Left lung (tissue), 10 donors: ENCODE results near the gene MEGF9. TPM values are rescaled to one million over a fixed set of nuclear protein-coding genes. Genes with fewer than 3 reads are reported as not detected.

Source experiments
- ATAC-seq: fragments of 200-7000 bp; cut with Tn5 transposase; one replicate; pipeline ENCODE4 v1.9.1; 2020; ENCODE audit warnings: moderate library complexity
- DNase-seq, 4 donors: peaks; one replicate each; pipeline ENCODE4 v3.0.0-alpha.2; 2013 to 2020
- H3K27ac ChIP-seq, 2 donors: fragments of 200-600 bp; sonication (generic) in 1 of 2; one replicate each; pipeline versions ENCODE4 v1.5.0 to v1.8.0; 2020 to 2021
- H3K27me3 ChIP-seq, 2 donors: fragments of 200-600 bp; sonication (generic) in 1 of 2; one replicate each; pipeline versions ENCODE4 v1.5.0 to v1.8.0; 2020 to 2021
- H3K36me3 ChIP-seq, 2 donors: fragments of 200-600 bp; sonication (generic) in 1 of 2; one replicate each; pipeline versions ENCODE4 v1.5.0 to v1.8.0; 2020 to 2021
- H3K4me1 ChIP-seq, 2 donors: fragments of 200-600 bp; one replicate each; pipeline ENCODE4 v1.8.0; 2021
- H3K4me3 ChIP-seq, 2 donors: fragments of 200-600 bp; sonication (generic) in 1 of 2; one replicate each; pipeline versions ENCODE4 v1.5.0 to v1.8.0; 2020 to 2021; ENCODE audit warnings: mild to moderate bottlenecking in 1 of 2
- H3K9me3 ChIP-seq, 2 donors: fragments of 200-600 bp; sonication (generic) in 1 of 2; one replicate each; pipeline versions ENCODE4 v1.5.0 to v1.8.0; 2020 to 2021
- intact Hi-C, 2 donors: fragments of 100-400 bp; cut with DNase I; formaldehyde crosslinking; loops; one replicate each; pipeline versions ENCODE4 v1.11.2 to v1.14.2; 2022
- polyA plus RNA-seq, 6 donors: library from polyadenylated mRNA; unstranded; fragments of 120-200 nt; gene quantifications; one replicate each; pipeline ENCODE4 v1.2.1, GENCODE V29; 2013; ENCODE audit not compliant: insufficient read length in 6 of 6
- total RNA-seq, 2 donors: library from RNA; stranded (reverse); fragmentation: NEBNext Ultra II Directional; extraction: Animal tissue kit (Norgen Biotek cat#: 25700); gene quantifications; one replicate each; pipeline ENCODE4 v1.2.1, GENCODE V29; 2021
- TF ChIP-seq, protein P1 (sequence below), 2 donors: fragments of 200-600 bp; sonication (generic) in 1 of 2; IDR thresholded peaks; one replicate each; pipeline versions ENCODE4 v1.5.0 to v1.8.0; 2021; ENCODE audit warnings: antibody characterized with exemption in 2 of 2
- donor health status: DM: no; HTN: yes; CAD: no.
- donor health status: DM: no; HTN: no; CAD: no.

Gene MEGF9
- total and polyA plus RNA-seq, 8 donors = 13.8 to 103 (median 15.3) TPM

DNA sequence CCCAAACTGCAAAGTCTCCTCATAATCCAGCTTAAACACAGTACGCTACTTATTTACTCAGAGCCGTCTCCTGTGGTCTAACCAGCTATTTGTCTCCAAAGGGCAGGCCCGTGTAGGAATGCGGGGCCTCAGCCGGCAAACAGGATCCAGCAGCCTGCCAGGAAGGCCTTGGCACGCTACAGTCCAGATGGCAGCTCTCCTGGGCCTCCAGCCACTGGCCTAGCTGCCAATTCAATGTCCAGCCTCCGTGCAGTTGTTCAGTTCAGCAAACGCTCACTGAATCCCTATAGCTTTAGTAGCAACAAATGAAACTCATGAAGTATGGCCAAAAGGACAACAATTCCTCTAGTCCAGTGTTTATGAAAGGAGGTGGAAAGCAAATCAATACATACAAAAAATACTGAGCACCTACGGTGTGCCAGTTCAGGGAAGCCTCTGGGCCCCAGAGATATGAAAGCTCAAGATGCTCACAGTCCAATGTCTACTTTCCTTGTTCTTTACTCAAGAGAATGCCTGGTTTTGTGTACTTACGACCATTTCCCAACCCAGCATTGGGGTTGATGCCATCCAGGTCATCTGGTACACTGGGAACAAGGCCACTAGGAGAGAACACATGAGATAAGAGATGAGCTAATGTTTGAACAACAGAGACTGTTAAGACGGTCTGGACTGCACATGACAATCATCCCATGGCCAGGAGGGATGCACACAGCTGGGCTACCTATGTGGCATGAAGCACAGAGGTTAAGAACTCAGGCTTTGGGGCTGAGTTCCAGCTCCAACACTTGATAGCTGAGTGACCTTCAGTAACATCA lies 142.6 kb downstream of the MEGF9 start:
- ATAC-seq (peak; percentile 77), DNase-seq (no peak)
- Histone ChIP-seq H3K36me3 (peaks cover 0 to 61% of the 10 kb centered on the region in 2 donors), H3K4me3 (no peak overlapping the region), H3K27ac (peak overlapping the region; percentile 9 to 26), H3K9me3 (no peaks in the 10 kb centered on the region), H3K4me1 (no peaks in the 10 kb centered on the region), H3K27me3 (no peaks in the 10 kb centered on the region)
- intact Hi-C loops = no loop called here
- TF ChIP-seq, protein P1, sequence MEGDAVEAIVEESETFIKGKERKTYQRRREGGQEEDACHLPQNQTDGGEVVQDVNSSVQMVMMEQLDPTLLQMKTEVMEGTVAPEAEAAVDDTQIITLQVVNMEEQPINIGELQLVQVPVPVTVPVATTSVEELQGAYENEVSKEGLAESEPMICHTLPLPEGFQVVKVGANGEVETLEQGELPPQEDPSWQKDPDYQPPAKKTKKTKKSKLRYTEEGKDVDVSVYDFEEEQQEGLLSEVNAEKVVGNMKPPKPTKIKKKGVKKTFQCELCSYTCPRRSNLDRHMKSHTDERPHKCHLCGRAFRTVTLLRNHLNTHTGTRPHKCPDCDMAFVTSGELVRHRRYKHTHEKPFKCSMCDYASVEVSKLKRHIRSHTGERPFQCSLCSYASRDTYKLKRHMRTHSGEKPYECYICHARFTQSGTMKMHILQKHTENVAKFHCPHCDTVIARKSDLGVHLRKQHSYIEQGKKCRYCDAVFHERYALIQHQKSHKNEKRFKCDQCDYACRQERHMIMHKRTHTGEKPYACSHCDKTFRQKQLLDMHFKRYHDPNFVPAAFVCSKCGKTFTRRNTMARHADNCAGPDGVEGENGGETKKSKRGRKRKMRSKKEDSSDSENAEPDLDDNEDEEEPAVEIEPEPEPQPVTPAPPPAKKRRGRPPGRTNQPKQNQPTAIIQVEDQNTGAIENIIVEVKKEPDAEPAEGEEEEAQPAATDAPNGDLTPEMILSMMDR (IDR thresholded peaks at IDR 0.05) = no peak

DNA sequence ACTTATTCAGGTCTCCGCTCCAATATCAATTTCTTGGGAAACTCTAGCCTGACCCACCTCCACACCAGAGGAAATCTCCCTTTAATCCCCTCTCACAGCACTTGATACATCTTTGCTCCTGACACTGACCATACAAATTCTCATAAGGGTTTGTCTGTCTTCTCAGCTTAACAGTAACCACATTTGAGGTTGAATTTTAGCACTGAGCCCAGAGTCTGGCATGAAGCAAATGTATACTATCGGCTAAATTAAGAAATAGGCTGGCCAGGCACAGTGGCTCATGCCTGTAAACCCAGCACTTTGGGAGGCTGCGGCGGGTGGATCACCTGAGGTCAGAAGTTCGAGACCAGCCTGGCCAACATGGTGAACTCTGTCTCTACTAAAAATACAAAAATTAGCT lies 144.0 kb downstream of the MEGF9 start:
- H3K4me3 ChIP-seq = no peak overlapping the region
- H3K4me1 ChIP-seq = no peaks in the 10 kb centered on the region
- ATAC-seq (no peak), DNase-seq (no peak)
- no peaks in the 10 kb centered on the region for H3K9me3 ChIP-seq
- intact Hi-C loops = no loop called here
- no peaks in the 10 kb centered on the region for H3K27me3 ChIP-seq
- TF ChIP-seq, protein P1 (IDR thresholded peaks at IDR 0.05) = no peak
- peaks cover 0 to 66% of the 10 kb centered on the region in 2 donors for H3K36me3 ChIP-seq
- H3K27ac ChIP-seq = no peak overlapping the region

DNA sequence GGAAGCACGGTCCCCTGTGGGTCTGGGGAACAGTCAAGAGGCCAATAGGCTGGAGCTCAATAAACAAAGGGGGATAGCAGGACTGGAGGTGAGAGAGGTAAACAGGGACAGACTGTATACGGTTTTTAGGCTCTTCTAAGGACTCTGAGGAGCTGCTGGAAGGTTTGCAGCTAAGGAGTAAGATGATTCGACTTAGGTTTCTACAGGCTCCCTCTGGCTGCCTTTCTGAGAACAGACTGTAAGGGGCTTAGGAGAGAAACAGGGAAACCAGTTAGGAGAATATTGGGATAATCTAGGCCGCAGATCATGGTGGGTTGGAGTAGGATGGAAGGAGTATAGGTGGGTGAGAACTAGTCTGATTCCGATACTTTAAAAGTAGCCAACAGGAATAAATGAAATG lies 144.7 kb downstream of the MEGF9 start:
- peaks cover 0 to 71% of the 10 kb centered on the region in 2 donors for H3K36me3 ChIP-seq
- no peaks in the 10 kb centered on the region for H3K27me3 ChIP-seq
- ATAC-seq = no peak

DNA sequence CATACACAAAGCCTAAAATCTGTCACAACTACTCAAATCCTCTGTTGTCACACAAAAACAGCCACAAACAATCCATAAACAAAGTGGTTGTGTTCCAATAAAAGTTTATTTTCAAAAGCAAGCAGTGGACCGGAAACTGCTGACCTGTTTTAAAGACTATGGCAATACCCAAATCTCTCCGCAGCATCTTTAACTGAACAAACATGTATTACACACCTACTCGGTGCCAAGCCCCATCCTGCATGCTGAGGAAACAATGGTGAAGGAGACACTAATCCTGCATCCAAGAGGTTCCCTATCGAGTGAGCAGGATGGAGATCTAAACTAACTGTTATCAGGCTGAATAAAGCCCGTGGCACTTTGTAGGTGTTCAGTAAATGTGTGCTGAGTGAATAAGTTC lies 145.5 kb downstream of the MEGF9 start:
- intact Hi-C loops = no loop called here
- no peak for ATAC-seq
- H3K4me1 ChIP-seq = no peaks in the 10 kb centered on the region

More for the DNA sequence above, 144.7 kb downstream of the MEGF9 start:
- H3K4me3 ChIP-seq = no peak overlapping the region
- H3K27ac ChIP-seq = no peak overlapping the region
- no peaks in the 10 kb centered on the region for H3K4me1 ChIP-seq
- TF ChIP-seq, protein P1 (IDR thresholded peaks at IDR 0.05) = no peak
- H3K9me3 ChIP-seq = no peaks in the 10 kb centered on the region
- intact Hi-C loops = no loop called here
- no peak for DNase-seq

DNA sequence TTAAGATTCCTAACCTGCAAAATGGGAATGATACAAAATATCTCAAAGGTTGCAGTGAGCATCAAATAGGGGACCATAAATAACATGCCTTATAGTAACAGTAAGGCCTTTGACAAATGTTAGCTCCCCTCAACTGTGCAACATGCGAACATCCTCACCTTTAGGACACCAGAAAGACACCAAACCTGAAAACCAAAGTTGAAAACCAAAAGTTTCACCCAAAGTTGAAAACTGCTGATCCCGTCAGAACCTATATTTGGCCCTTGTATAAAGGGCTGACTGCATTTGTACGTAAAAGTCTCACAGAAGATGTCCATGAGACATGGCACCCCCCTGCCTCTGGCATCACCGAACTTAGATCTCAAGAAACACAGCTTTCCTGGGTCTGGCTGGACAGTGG lies 146.4 kb downstream of the MEGF9 start:
- ATAC-seq (no peak), DNase-seq (no peak)
- Histone ChIP-seq H3K4me3 (no peak overlapping the region), H3K27ac (no peak overlapping the region), H3K9me3 (no peaks in the 10 kb centered on the region), H3K27me3 (no peaks in the 10 kb centered on the region), H3K36me3 (peaks cover 0 to 83% of the 10 kb centered on the region in 2 donors), H3K4me1 (peaks cover 0 to 5% of the 10 kb centered on the region in 2 donors)
- intact Hi-C loops = no loop called here
- TF ChIP-seq, protein P1 (IDR thresholded peaks at IDR 0.05) = no peak

More for the DNA sequence above, 145.5 kb downstream of the MEGF9 start:
- no peak overlapping the region for H3K27ac ChIP-seq
- no peaks in the 10 kb centered on the region for H3K27me3 ChIP-seq
- H3K4me3 ChIP-seq = no peak overlapping the region
- H3K36me3 ChIP-seq = peaks cover 0 to 73% of the 10 kb centered on the region in 2 donors
- TF ChIP-seq, protein P1 (IDR thresholded peaks at IDR 0.05) = no peak
- H3K9me3 ChIP-seq = no peaks in the 10 kb centered on the region
- DNase-seq = no peak
